Transverse colon (tissue), 4 donors: ENCODE measurements around the gene ATP6V1C2. TPM values are rescaled to one million over a fixed set of nuclear protein-coding genes. Genes with fewer than 3 reads are reported as not detected.

Experiments used
- DNase-seq: peaks from one replicate; pipeline ENCODE4 v3.0.0-alpha.2; 2019
- H3K27ac ChIP-seq, 4 donors: fragments of 200-600 bp; sonication (generic); 2 replicates each; pipeline ENCODE4 v1.5.1; 2016 to 2018; ENCODE audit warnings: inconsistent platforms in 4 of 4
- H3K27me3 ChIP-seq: fragments of 200-600 bp; sonication (generic); 2 replicates; pipeline ENCODE4 v1.5.1; 2017; ENCODE audit warnings: inconsistent platforms
- H3K36me3 ChIP-seq, 4 donors: fragments of 200-600 bp; sonication (generic); 2 replicates each; pipeline ENCODE4 v1.5.1; 2017 to 2019; ENCODE audit warnings: inconsistent platforms in 4 of 4
- H3K4me1 ChIP-seq, 4 donors: fragments of 200-600 bp; sonication (generic); 2 replicates each; pipeline ENCODE4 v1.5.1; 2017 to 2020; ENCODE audit warnings: inconsistent platforms in 4 of 4
- H3K4me3 ChIP-seq, 4 donors: fragments of 200-600 bp; sonication (generic); 1 replicate in 1 of 4; 2 replicates in 3 of 4; pipeline versions ENCODE4 v1.5.1 to v1.6.1; 2017 to 2019; ENCODE audit warnings: inconsistent platforms in 4 of 4
- H3K9me3 ChIP-seq, 2 donors: fragments of 200-600 bp; sonication (generic); 2 replicates each; pipeline ENCODE4 v1.5.1; 2017 to 2019; ENCODE audit warnings: inconsistent platforms in 2 of 2
- EP300 ChIP-seq: sonication (generic); formaldehyde crosslinking; IDR thresholded peaks from one replicate; pipeline ENCODE4 v1.6.1; 2017; ENCODE audit warnings: antibody characterized with exemption, low read depth
- POLR2A ChIP-seq: fragments of 450-650 bp; IDR thresholded peaks from one replicate; pipeline ENCODE4 v1.6.1; 2016; ENCODE audit warnings: antibody characterized with exemption, mild to moderate bottlenecking, moderate library complexity
- POLR2AphosphoS5 ChIP-seq, 3 donors: sonication (generic); formaldehyde crosslinking; IDR thresholded peaks; one replicate each; pipeline ENCODE4 v1.6.1; 2016; ENCODE audit warnings: antibody characterized with exemption in 3 of 3
- WGBS, 2 donors: methylation state at CpG; one replicate each; pipeline ENCODE4 v1.1.5; 2018; ENCODE audit warnings: low coverage in 1 of 2; 5-methylcytosine and 5-hydroxymethylcytosine counted together
- in situ Hi-C, 4 donors: fragments of 200-750 bp; cut with MboI; loops; one replicate each; pipeline versions ENCODE4 v1.15.0 to v1.15.1; 2017; ENCODE audit warnings: low sequenced_read_pairs in 3 of 4, low pct_ligation_motif_present in 1 of 4, low pct_unique_long_range_greater_than_20kb in 1 of 4
- intact Hi-C: fragments of 100-400 bp; cut with DNase I; formaldehyde crosslinking; loops from one replicate; pipeline ENCODE4 v1.15.1; 2023; ENCODE audit warnings: low total_unique reads
- total RNA-seq, 4 donors: library from RNA; depleted of rRNA; stranded (reverse); fragments of >200 nt; gene quantifications; one replicate each; pipeline ENCODE4 v1.1.0, GENCODE V29; 2016
- TF ChIP-seq, protein P1 (sequence below), 5 experiments: fragments of 200-600 bp in 3 of 5; fragments of 450-650 bp in 2 of 5; sonication (generic) in 3 of 5; IDR thresholded peaks; 1 replicate in 2 of 5; 2 replicates in 3 of 5; pipeline ENCODE4 v1.5.1; 2016 to 2017; ENCODE audit warnings: antibody characterized with exemption in 5 of 5, inconsistent platforms in 3 of 5, mild to moderate bottlenecking in 2 of 5, moderate library complexity in 1 of 5

ATP6V1C2 gene
- total RNA-seq, 4 donors from 2014 or later, result 0.48 to 43.0 (median 1.2) TPM

DNA sequence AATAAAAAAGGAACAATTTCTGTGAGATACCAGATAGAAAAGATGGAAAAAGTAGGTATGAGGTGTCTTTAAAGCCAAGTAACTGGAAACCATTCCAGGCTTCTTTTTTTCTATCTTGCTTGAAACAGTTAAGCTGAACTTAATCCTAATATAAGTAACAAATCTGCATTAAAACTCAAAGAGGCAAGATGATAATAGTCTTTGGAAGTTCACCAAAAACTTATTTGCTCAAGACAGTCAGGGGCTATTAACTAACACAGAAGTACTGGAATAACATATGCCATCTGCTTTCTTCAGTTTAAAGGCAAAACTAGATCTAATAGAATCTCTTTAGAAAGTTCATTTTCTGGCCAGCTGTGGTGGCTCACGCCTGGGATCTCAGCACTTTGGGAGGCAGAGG is 72.4 kb downstream of the ATP6V1C2 start:
- Histone ChIP-seq H3K27ac (no peak overlapping the region), H3K9me3 (no peaks in the 10 kb centered on the region), H3K4me3 (no peak overlapping the region), H3K36me3 (peaks cover 0 to 38% (median 15%) of the 10 kb centered on the region in 4 donors), H3K27me3 (no peaks in the 10 kb centered on the region), H3K4me1 (peaks cover 5 to 29% (median 17%) of the 10 kb centered on the region in 4 donors)
- no peak for TF ChIP-seq POLR2AphosphoS5 (IDR thresholded peaks at IDR 0.05)
- no peak for TF ChIP-seq EP300
- in situ Hi-C loops, result no loop called here
- DNase-seq, result no peak
- intact Hi-C loops, result no loop called here
- WGBS, 2 donors, result 31% methylated on average over 1 of the region's 1 CpG; no CpG with 5 or more reads in 1 of the 2 donors

DNA sequence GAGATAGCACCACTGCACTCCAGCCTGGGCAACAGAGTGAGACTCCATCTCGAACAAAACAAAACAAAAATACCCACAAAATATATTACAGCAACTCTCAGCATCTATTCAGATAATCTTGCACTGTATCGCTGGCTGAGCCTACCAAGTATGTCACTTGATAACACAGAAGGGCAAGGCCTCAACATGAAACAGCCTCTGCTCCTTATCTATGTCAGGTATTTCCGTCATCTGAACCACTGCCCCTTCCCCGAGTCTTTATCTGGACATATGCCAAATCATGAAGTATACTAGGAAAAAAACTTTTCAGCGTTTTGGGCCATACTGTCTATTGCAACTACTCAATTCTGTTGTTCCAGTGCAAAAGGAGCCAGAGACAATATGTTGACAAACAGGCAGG is 73.4 kb downstream of the ATP6V1C2 start:
- in situ Hi-C loops (no loop called here), intact Hi-C loops (no loop called here)
- TF ChIP-seq POLR2A, result no peak
- no peaks in the 10 kb centered on the region for H3K27me3 ChIP-seq
- H3K4me3 ChIP-seq, result no peak overlapping the region
- peaks cover 0 to 43% (median 13%) of the 10 kb centered on the region in 4 donors for H3K36me3 ChIP-seq
- no peak overlapping the region for H3K27ac ChIP-seq
- WGBS, 2 donors, result 67 to 78% methylated on average over 5 of the region's 5 CpGs
- DNase-seq, result no peak
- H3K4me1 ChIP-seq, result peaks cover 0 to 26% (median 8%) of the 10 kb centered on the region in 4 donors
- no peaks in the 10 kb centered on the region for H3K9me3 ChIP-seq

DNA sequence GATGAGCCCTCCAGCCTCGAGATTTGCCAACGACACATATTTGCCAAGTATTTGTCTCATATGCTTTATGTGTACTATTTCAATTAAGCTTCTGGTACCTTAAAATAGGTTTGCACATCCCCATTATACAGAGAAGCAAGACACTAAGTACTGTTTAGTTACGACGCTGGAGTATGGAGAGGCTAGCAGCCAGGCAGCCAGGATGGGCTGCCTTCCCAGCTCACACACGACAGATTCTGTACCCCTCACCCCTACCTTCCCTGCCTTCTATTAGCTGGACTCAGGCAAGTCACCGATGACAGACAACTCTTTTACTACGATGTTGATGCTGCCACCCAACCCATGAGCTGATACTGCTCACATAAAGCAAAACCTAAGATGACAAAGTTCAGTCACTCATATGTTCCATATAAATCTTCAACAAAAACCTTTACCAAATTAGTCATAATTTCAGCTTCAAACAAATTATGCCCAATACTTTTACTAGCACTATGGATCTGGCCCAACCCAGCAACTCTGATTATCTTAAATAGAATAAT is 74.1 kb downstream of the ATP6V1C2 start:
- Histone ChIP-seq H3K4me3 (no peak overlapping the region), H3K36me3 (peaks cover 0 to 50% (median 13%) of the 10 kb centered on the region in 4 donors), H3K27ac (no peak overlapping the region), H3K9me3 (no peaks in the 10 kb centered on the region), H3K4me1 (peaks cover 0 to 20% (median 8%) of the 10 kb centered on the region in 4 donors), H3K27me3 (no peaks in the 10 kb centered on the region)
- in situ Hi-C loops, result no loop called here
- no peak for DNase-seq
- TF ChIP-seq POLR2AphosphoS5 (IDR thresholded peaks at IDR 0.05), result no peak
- TF ChIP-seq, protein P1, sequence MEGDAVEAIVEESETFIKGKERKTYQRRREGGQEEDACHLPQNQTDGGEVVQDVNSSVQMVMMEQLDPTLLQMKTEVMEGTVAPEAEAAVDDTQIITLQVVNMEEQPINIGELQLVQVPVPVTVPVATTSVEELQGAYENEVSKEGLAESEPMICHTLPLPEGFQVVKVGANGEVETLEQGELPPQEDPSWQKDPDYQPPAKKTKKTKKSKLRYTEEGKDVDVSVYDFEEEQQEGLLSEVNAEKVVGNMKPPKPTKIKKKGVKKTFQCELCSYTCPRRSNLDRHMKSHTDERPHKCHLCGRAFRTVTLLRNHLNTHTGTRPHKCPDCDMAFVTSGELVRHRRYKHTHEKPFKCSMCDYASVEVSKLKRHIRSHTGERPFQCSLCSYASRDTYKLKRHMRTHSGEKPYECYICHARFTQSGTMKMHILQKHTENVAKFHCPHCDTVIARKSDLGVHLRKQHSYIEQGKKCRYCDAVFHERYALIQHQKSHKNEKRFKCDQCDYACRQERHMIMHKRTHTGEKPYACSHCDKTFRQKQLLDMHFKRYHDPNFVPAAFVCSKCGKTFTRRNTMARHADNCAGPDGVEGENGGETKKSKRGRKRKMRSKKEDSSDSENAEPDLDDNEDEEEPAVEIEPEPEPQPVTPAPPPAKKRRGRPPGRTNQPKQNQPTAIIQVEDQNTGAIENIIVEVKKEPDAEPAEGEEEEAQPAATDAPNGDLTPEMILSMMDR (IDR thresholded peaks at IDR 0.05), result no peak
- TF ChIP-seq EP300, result no peak
- TF ChIP-seq POLR2A, result no peak
- WGBS, 2 donors, result 50 to 67% methylated on average over 2 to 7 of the region's 7 CpGs
- intact Hi-C loops, result no loop called here

DNA sequence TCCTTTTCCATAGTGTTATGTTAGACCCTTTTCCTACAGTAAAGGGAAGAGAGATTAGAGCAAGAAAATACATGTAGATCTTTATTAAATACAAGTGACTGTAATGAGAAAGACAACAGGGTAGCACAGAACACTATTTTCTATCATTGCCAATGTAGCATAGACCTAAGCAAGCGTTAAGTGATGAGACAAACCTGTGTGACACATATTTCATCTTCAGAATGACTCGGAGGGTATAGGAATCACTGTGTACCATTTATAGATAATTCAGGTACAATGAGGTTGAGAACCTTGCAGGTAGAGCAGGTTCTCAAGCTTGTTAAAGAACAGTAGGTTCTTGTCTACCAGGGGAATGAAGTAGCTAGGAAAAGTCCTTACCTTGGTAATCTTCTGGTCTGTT is 75.3 kb downstream of the ATP6V1C2 start:
- Histone ChIP-seq H3K27ac (no peak overlapping the region), H3K4me1 (peaks cover 0 to 9% (median 0%) of the 10 kb centered on the region in 4 donors), H3K9me3 (no peaks in the 10 kb centered on the region), H3K4me3 (no peak overlapping the region), H3K36me3 (peaks cover 0 to 54% (median 16%) of the 10 kb centered on the region in 4 donors), H3K27me3 (no peaks in the 10 kb centered on the region)
- intact Hi-C loops, result no loop called here
- WGBS, 2 donors, result 83 to 87% methylated on average over 2 of the region's 2 CpGs
- DNase-seq, result no peak
- no peak for TF ChIP-seq POLR2A
- TF ChIP-seq, protein P1 (IDR thresholded peaks at IDR 0.05), result no peak
- TF ChIP-seq POLR2AphosphoS5 (IDR thresholded peaks at IDR 0.05), result no peak
- TF ChIP-seq EP300, result no peak
- in situ Hi-C loops, result no loop called here

DNA sequence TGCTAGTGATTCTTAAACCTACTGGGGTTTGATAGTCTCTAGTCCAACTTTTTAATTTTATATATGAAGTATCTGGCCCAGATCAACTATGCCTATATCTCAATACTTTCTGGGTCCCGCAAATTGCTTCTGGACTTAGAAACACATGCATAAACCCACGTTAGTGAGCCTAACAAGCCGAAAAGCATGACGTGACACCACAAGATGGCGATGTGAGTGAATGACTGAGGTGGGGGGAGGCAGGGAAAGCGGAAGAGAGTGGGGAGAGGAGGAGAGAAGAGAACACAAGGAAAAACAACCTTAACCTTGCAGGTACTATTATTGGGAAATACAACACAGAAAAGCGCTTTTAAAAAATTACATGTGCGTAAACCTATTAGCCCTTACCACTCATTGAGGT is 77.4 kb downstream of the ATP6V1C2 start:
- in situ Hi-C loops, result no loop called here
- Histone ChIP-seq H3K9me3 (no peaks in the 10 kb centered on the region), H3K27ac (no peak overlapping the region), H3K4me1 (no peaks in the 10 kb centered on the region), H3K36me3 (peaks cover 0 to 39% (median 11%) of the 10 kb centered on the region in 4 donors), H3K27me3 (no peaks in the 10 kb centered on the region), H3K4me3 (no peak overlapping the region)
- 87 to 94% methylated on average over 7 to 8 of the region's 8 CpGs for WGBS, 2 donors
- intact Hi-C loops, result no loop called here
- DNase-seq, result no peak
- no peak for TF ChIP-seq EP300
- TF ChIP-seq, protein P1 (IDR thresholded peaks at IDR 0.05), result no peak
- no peak for TF ChIP-seq POLR2AphosphoS5 (IDR thresholded peaks at IDR 0.05)
- TF ChIP-seq POLR2A, result no peak
